DND-41 (cell line): Measurements from ENCODE around the gene ZNF561.

ENCODE experiments used
- ATAC-seq: fragments of 200-7000 bp; cut with Tn5 transposase; 3 replicates; pipeline ENCODE4 v1.9.1; 2021; ENCODE audit warnings: low read depth; ENCODE audit not compliant: insufficient read depth
- DNase-seq: peaks from one replicate; pipeline ENCODE4 v3.0.0-alpha.2; 2020
- H2AFZ ChIP-seq: 2 replicates; pipeline ENCODE4 v1.6.0; 2012; ENCODE audit warnings: low read depth, low read length
- H3K27ac ChIP-seq: 2 replicates; pipeline ENCODE4 v1.5.1; 2012; ENCODE audit warnings: low read length, inconsistent platforms
- H3K27me3 ChIP-seq: fragments of 200-600 bp; sonication (generic); 2 replicates; pipeline ENCODE4 v1.6.0; 2012; ENCODE audit warnings: low read length, mild to moderate bottlenecking, inconsistent platforms; ENCODE audit not compliant: insufficient read depth, poor library complexity
- H3K36me3 ChIP-seq: 2 replicates; pipeline ENCODE4 v1.5.1; 2012; ENCODE audit warnings: low read length, inconsistent platforms; ENCODE audit not compliant: insufficient read depth
- H3K4me1 ChIP-seq: 2 replicates; pipeline ENCODE4 v1.5.1; 2012; ENCODE audit warnings: mild to moderate bottlenecking, low read length; ENCODE audit not compliant: insufficient read depth
- H3K4me2 ChIP-seq: 2 replicates; pipeline ENCODE4 v1.6.0; 2012; ENCODE audit warnings: mild to moderate bottlenecking, moderate library complexity, low read length, inconsistent platforms; ENCODE audit not compliant: insufficient read depth
- H3K4me3 ChIP-seq, 2 experiments: fragments of 200-600 bp in 1 of 2; shearing (Covaris generic) in 1 of 2; 2 replicates each; pipeline ENCODE4 v1.5.1; 2012 to 2016; ENCODE audit warnings: inconsistent platforms in 2 of 2, low read length in 2 of 2, mild to moderate bottlenecking in 2 of 2, low read depth in 1 of 2, moderate library complexity in 1 of 2
- H3K79me2 ChIP-seq: 2 replicates; pipeline ENCODE4 v1.6.0; 2012; ENCODE audit warnings: low read length, inconsistent platforms; ENCODE audit not compliant: insufficient read depth
- H3K9ac ChIP-seq: 2 replicates; pipeline ENCODE4 v1.6.0; 2012; ENCODE audit warnings: low read depth, mild to moderate bottlenecking, inconsistent platforms, low read length, moderate library complexity
- H3K9me3 ChIP-seq: 2 replicates; pipeline ENCODE4 v1.5.1; 2012; ENCODE audit warnings: low read length, moderate library complexity, mild to moderate bottlenecking, inconsistent platforms; ENCODE audit not compliant: insufficient read depth, severe bottlenecking
- H4K20me1 ChIP-seq: 2 replicates; pipeline ENCODE4 v1.6.0; 2012; ENCODE audit warnings: low read length; ENCODE audit not compliant: insufficient read depth
- CTCF ChIP-seq: IDR thresholded peaks from 2 replicates; pipeline ENCODE4 v1.5.1; 2012; ENCODE audit warnings: borderline replicate concordance, low read length, moderate library complexity, mild to moderate bottlenecking; ENCODE audit not compliant: poor library complexity, severe bottlenecking; ENCODE audit errors: extremely low read depth
- EZH2 ChIP-seq: IDR thresholded peaks from 3 replicates; pipeline ENCODE4 v1.6.1; 2012; ENCODE audit warnings: borderline replicate concordance, low read depth, mild to moderate bottlenecking, moderate library complexity, low read length, inconsistent platforms; ENCODE audit not compliant: severe bottlenecking

The ZNF561 gene

DNA sequence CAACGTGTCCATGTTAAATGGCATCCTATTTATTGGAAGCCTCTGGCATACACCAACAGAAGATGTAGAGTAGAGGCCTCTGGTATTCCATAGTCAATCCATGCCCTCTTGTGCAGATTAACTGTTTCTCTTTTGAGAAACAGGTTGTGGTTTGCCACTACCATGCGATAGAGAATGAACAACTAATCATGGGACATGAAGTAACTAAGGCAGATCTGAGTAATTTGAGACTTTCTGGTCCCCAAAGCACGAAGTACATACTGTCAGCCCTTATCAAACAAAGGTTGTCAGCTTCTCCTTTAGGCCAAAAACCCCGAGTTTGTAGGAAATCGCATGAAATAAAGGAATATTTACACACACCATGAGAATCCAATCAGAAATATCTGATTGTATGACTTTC is 40.3 kb downstream of the ZNF561 start:
- H3K27ac ChIP-seq, result no peak overlapping the region
- H3K9me3 ChIP-seq, result peaks cover 6% of the 10 kb centered on the region
- peaks cover 59% of the 10 kb centered on the region for H4K20me1 ChIP-seq
- H3K4me3 ChIP-seq, result peak overlapping the region in 1 of 2 experiments; percentile 7; a peak in 1 of 4 replicates
- TF ChIP-seq EZH2, result no peak
- no peak for TF ChIP-seq CTCF
- no peak overlapping the region for H3K9ac ChIP-seq
- peaks cover 88% of the 10 kb centered on the region for H3K79me2 ChIP-seq
- peak overlapping the region; percentile 76 for H3K4me2 ChIP-seq
- DNase-seq (no peak), ATAC-seq (no peak)
- peaks cover 43% of the 10 kb centered on the region for H3K4me1 ChIP-seq
- no peaks in the 10 kb centered on the region for H3K27me3 ChIP-seq
- peaks cover 62% of the 10 kb centered on the region for H3K36me3 ChIP-seq
- no peak overlapping the region for H2AFZ ChIP-seq

GRCh38 chr19:9570255-9570654 is 50.8 kb downstream of the ZNF561 start:
- no peak overlapping the region for H3K9ac ChIP-seq
- ATAC-seq, result no peak

GRCh38 chr19:9566729-9567128 is 54.3 kb downstream of the ZNF561 start:
- H3K4me3 ChIP-seq, result no peak overlapping the region
- TF ChIP-seq EZH2 (no peak), CTCF (peak; percentile 63)
- peaks cover 57% of the 10 kb centered on the region for H4K20me1 ChIP-seq
- H3K27ac ChIP-seq, result no peak overlapping the region
- H3K9me3 ChIP-seq, result peaks cover 13% of the 10 kb centered on the region
- H3K4me2 ChIP-seq, result no peak overlapping the region
- H3K27me3 ChIP-seq, result no peaks in the 10 kb centered on the region
- H3K9ac ChIP-seq, result no peak overlapping the region
- DNase-seq (no peak), ATAC-seq (0 out of 3 replicates have a peak, but pooled peaks have one; percentile 22)
- no peaks in the 10 kb centered on the region for H3K4me1 ChIP-seq
- H3K36me3 ChIP-seq, result peaks cover 93% of the 10 kb centered on the region
- H3K79me2 ChIP-seq, result peaks cover 86% of the 10 kb centered on the region
- H2AFZ ChIP-seq, result no peak overlapping the region

More at GRCh38 chr19:9570255-9570654, 50.8 kb downstream of the ZNF561 start:
- Histone ChIP-seq H4K20me1 (peaks cover 73% of the 10 kb centered on the region), H3K27me3 (no peaks in the 10 kb centered on the region), H3K4me1 (no peaks in the 10 kb centered on the region), H2AFZ (no peak overlapping the region), H3K4me3 (no peak overlapping the region), H3K27ac (no peak overlapping the region), H3K36me3 (peaks cover 84% of the 10 kb centered on the region), H3K4me2 (no peak overlapping the region), H3K9me3 (peaks cover 16% of the 10 kb centered on the region), H3K79me2 (peaks cover 99% of the 10 kb centered on the region)
- no peak for TF ChIP-seq CTCF
- no peak for TF ChIP-seq EZH2
- DNase-seq, result no peak
